B cell (primary cell): ENCODE measurements around the gene AATK. TPM values are rescaled to one million over a fixed set of nuclear protein-coding genes. Genes with fewer than 3 reads are reported as not detected.

Experiments
- ATAC-seq: fragments of 200-7000 bp; cut with Tn5 transposase; one replicate; pipeline ENCODE4 v1.10.0; 2021; ENCODE audit warnings: low read depth, mild to moderate bottlenecking, moderate number of reproducible peaks, moderate library complexity
- CTCF ChIA-PET: fragments of 350-600 bp; sonication (Branson Sonifier 250); formaldehyde crosslinking; loops from one replicate; lab custom pipeline; 2021; ENCODE audit warnings: antibody characterized with exemption, inconsistent platforms; lab: Charles Lee
- POLR2A ChIA-PET: fragments of 350-600 bp; sonication (Branson Sonifier 250); formaldehyde crosslinking; loops from one replicate; lab custom pipeline; 2021; ENCODE audit warnings: antibody characterized with exemption; lab: Charles Lee
- DNase-seq: peaks from one replicate; pipeline ENCODE4 v3.0.0; 2013
- H2AFZ ChIP-seq: 2 replicates; pipeline ENCODE4 v1.6.1; 2012; ENCODE audit warnings: mild to moderate bottlenecking, low read depth, low read length; ENCODE audit not compliant: insufficient read depth, poor library complexity, severe bottlenecking
- H3K27ac ChIP-seq, 2 donors: 1 replicate in 1 of 2; 2 replicates in 1 of 2; pipeline ENCODE4 v1.5.1; 2012 to 2013; ENCODE audit warnings: low read length in 2 of 2, mild to moderate bottlenecking in 2 of 2, moderate library complexity in 1 of 2
- H3K27me3 ChIP-seq, 4 experiments: fragments of 200-600 bp in 1 of 4; sonication (generic) in 1 of 4; replicated peaks in 1 of 4; 1 replicate in 2 of 4; 2 replicates in 2 of 4; pipeline versions ENCODE4 v1.6.1 to v1.7.0; 2013 to 2016; ENCODE audit warnings: low read length in 3 of 4, mild to moderate bottlenecking in 2 of 4, mixed read lengths in 1 of 4, moderate library complexity in 1 of 4; ENCODE audit not compliant: insufficient read depth in 4 of 4, control insufficient read depth in 3 of 4; ENCODE audit errors: control extremely low read depth in 1 of 4
- H3K36me3 ChIP-seq, 2 experiments: replicated peaks in 1 of 2; 1 replicate in 1 of 2; 2 replicates in 1 of 2; pipeline versions ENCODE4 v1.6.1 to v1.7.1; 2013; ENCODE audit warnings: low read length in 1 of 2; ENCODE audit not compliant: insufficient read depth in 2 of 2, control insufficient read depth in 1 of 2; ENCODE audit errors: control extremely low read depth in 1 of 2, extremely low read depth in 1 of 2
- H3K4me1 ChIP-seq, 2 donors: fragments of 200-600 bp in 1 of 2; sonication (generic) in 1 of 2; 1 replicate in 1 of 2; 2 replicates in 1 of 2; pipeline versions ENCODE4 v1.5.1 to v1.6.1; 2013 to 2017; ENCODE audit warnings: low read length in 2 of 2; ENCODE audit not compliant: control insufficient read depth in 2 of 2, insufficient read depth in 2 of 2
- H3K4me2 ChIP-seq: replicated peaks from 2 replicates; pipeline ENCODE3; 2012; ENCODE audit warnings: mild to moderate bottlenecking, low read depth, low read length; ENCODE audit not compliant: poor library complexity, severe bottlenecking
- H3K4me3 ChIP-seq, 5 experiments: fragments of 200-600 bp in 1 of 5; sonication (generic) in 1 of 5; 1 replicate in 3 of 5; 2 replicates in 2 of 5; pipeline versions ENCODE4 v1.5.1 to v1.7.0; 2011 to 2016; ENCODE audit warnings: low read length in 4 of 5, mild to moderate bottlenecking in 4 of 5, low read depth in 2 of 5, control low read depth in 1 of 5, moderate library complexity in 1 of 5; ENCODE audit not compliant: insufficient read depth in 1 of 5; ENCODE audit errors: control extremely low read depth in 1 of 5, extremely low read depth in 1 of 5
- H3K79me2 ChIP-seq: fragments of 200-600 bp; sonication (generic); one replicate; pipeline ENCODE4 v1.6.0; 2016; ENCODE audit warnings: low read length; ENCODE audit not compliant: control insufficient read depth, insufficient read depth
- H3K9ac ChIP-seq: fragments of 200-600 bp; sonication (generic); 2 replicates; pipeline ENCODE4 v1.6.1; 2017; ENCODE audit warnings: mild to moderate bottlenecking, low read length, moderate library complexity
- H3K9me3 ChIP-seq, 3 donors: one replicate each; pipeline versions ENCODE4 v1.6.1 to v1.7.1; 2013; ENCODE audit warnings: low read length in 2 of 3; ENCODE audit not compliant: control insufficient read depth in 2 of 3, insufficient read depth in 1 of 3; ENCODE audit errors: control extremely low read depth in 1 of 3
- H4K20me1 ChIP-seq: 2 replicates; pipeline ENCODE4 v1.6.0; 2012; ENCODE audit warnings: mild to moderate bottlenecking, low read length; ENCODE audit not compliant: insufficient read depth, control insufficient read depth, poor library complexity, severe bottlenecking
- H3K27ac Mint-ChIP-seq: one replicate; pipeline ENCODE4 v1.8.0; 2021; ENCODE audit warnings: mixed read lengths
- H3K27me3 Mint-ChIP-seq: one replicate; pipeline ENCODE4 v1.8.0; 2021; ENCODE audit warnings: mixed read lengths
- H3K4me1 Mint-ChIP-seq: one replicate; pipeline ENCODE4 v1.8.0; 2021; ENCODE audit warnings: mixed read lengths
- H3K4me3 Mint-ChIP-seq: one replicate; pipeline ENCODE4 v1.8.0; 2021; ENCODE audit warnings: mixed read lengths
- H3K9me3 Mint-ChIP-seq: one replicate; pipeline ENCODE4 v1.8.0; 2022; ENCODE audit warnings: mixed read lengths; ENCODE audit not compliant: insufficient read depth
- CTCF ChIP-seq: fragments of 200-600 bp; IDR thresholded peaks from one replicate; pipeline ENCODE4 v1.8.0; 2022; ENCODE audit warnings: antibody characterized with exemption, mild to moderate bottlenecking
- EZH2 ChIP-seq: IDR thresholded peaks from 2 replicates; pipeline ENCODE4 v1.6.1; 2012; ENCODE audit warnings: borderline replicate concordance, low read depth, mild to moderate bottlenecking, moderate library complexity, low read length; ENCODE audit not compliant: insufficient read depth, poor library complexity, severe bottlenecking
- WGBS: methylation state at CpG from one replicate; pipeline ENCODE4 v1.1.5; 2013; ENCODE audit warnings: missing lambda C conversion rate; ENCODE audit not compliant: insufficient coverage; 5-methylcytosine and 5-hydroxymethylcytosine counted together
- intact Hi-C: fragments of 100-400 bp; cut with micrococcal nuclease; formaldehyde crosslinking; loops from one replicate; pipeline ENCODE4 v1.10.0; 2022
- polyA plus RNA-seq: library from polyadenylated mRNA; depleted of rRNA; stranded (reverse); fragments of >200 nt; gene quantifications from 2 replicates; pipeline ENCODE4 v1.2.3, GENCODE V29; 2012
- total RNA-seq, 2 donors: library from RNA; stranded (reverse); fragments of 120-200 nt in 1 of 2; gene quantifications; 1 replicate in 1 of 2; 2 replicates in 1 of 2; pipeline versions ENCODE4 v1.2.3 to v1.2.4, GENCODE V29; 2013 to 2022

The AATK gene
- total and polyA plus RNA-seq, 2 donors (not counting 1 experiment from before 2014, with no cell fraction given): 0.21 to 1.7 TPM

GRCh38 chr17:81148986-81149533, 17.0 kb downstream of the AATK start:
- 81% methylated on average over 14 of the region's 14 CpGs for WGBS
- POLR2A ChIA-PET: interaction anchor here (0.6 kb wide), 1 partner anchor 338 kb away, joined by 3 read pairs; no protein-coding TSS in a partner anchor
- intact Hi-C loops: no loop called here
- Mint-ChIP-seq H3K27ac (no peak overlapping the region), H3K9me3 (no peaks in the 10 kb centered on the region), H3K27me3 (peaks cover 15% of the 10 kb centered on the region), H3K4me3 (no peak overlapping the region), H3K4me1 (peaks cover 9% of the 10 kb centered on the region)
- ATAC-seq: no peak
- TF ChIP-seq CTCF (no peak), EZH2 (no peak)
- H3K4me1 ChIP-seq: no peaks in the 10 kb centered on the region
- no peak overlapping the region for H2AFZ ChIP-seq
- H3K27ac ChIP-seq: no peak overlapping the region
- no peak for DNase-seq
- CTCF ChIA-PET: no interaction called here
- H3K79me2 ChIP-seq: no peaks in the 10 kb centered on the region
- no peaks in the 10 kb centered on the region for H3K36me3 ChIP-seq
- peaks cover 0 to 2% (median under 1%) of the 10 kb centered on the region in 4 experiments for H3K27me3 ChIP-seq
- H4K20me1 ChIP-seq: no peaks in the 10 kb centered on the region
- no peaks in the 10 kb centered on the region for H3K9me3 ChIP-seq
- H3K4me3 ChIP-seq: no peak overlapping the region
- H3K9ac ChIP-seq: no peak overlapping the region
- H3K4me2 ChIP-seq: no peak overlapping the region

- TF ChIP-seq EZH2: no peak
- no peak for TF ChIP-seq CTCF
- Histone ChIP-seq H3K9me3 (no peaks in the 10 kb centered on the region), H3K9ac (no peak overlapping the region), H2AFZ (no peak overlapping the region), H3K79me2 (no peaks in the 10 kb centered on the region), H4K20me1 (no peaks in the 10 kb centered on the region), H3K36me3 (no peaks in the 10 kb centered on the region), H3K4me1 (no peaks in the 10 kb centered on the region), H3K4me2 (no peak overlapping the region), H3K4me3 (no peak overlapping the region), H3K27ac (no peak overlapping the region), H3K27me3 (peaks cover 0 to 5% (median under 1%) of the 10 kb centered on the region in 4 experiments)
- Mint-ChIP-seq H3K27ac (no peak overlapping the region), H3K27me3 (peaks cover 15% of the 10 kb centered on the region), H3K4me3 (no peak overlapping the region), H3K9me3 (no peaks in the 10 kb centered on the region), H3K4me1 (peaks cover 9% of the 10 kb centered on the region)
- DNase-seq (no peak), ATAC-seq (no peak)
- ChIA-PET POLR2A (no interaction called here), CTCF (no interaction called here)
- intact Hi-C loops: no loop called here
- 92% methylated on average over 14 of the region's 15 CpGs for WGBS
Measured at GRCh38 chr17:81148571-81148970, 17.4 kb downstream of the AATK start.
